GM19025 (cell line): ENCODE measurements around the gene PGPEP1.
"Not testable (repeated sequence)": the region's sequence is repeated elsewhere in the genome, so short reads cannot be mapped to it uniquely, and the experiment has no call there.

ENCODE experiments used
- ATAC-seq: cut with Tn5 transposase; IDR thresholded peaks from one replicate; pipeline ENCODE4 v1.9.1; 2021; ENCODE audit warnings: mild to moderate bottlenecking, low read depth, moderate library complexity; ENCODE audit not compliant: unreplicated experiment

PGPEP1 gene

GRCh38 chr19:18362934-18363542 lies 22.6 kb downstream of the PGPEP1 start:
- no peak for ATAC-seq

DNA sequence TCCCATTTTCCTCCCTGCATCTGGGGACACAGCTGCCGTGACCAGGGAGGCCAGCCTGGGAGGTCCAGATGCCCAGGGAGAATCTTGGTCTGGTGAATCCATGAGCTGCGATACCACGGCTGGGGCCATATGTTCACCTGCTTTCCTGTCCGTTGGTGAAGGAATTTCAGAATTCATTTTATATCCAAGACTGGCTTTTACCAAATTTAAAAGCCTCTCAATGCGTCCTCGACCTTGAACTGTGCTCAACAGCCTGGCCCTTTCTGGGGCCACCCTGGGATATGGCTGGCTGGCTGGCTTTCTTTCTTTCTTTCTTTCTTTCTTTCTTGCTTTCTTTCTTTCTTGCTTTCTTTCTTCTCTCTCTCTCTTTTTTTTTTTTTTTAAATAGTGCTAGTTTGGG lies 23.4 kb downstream of the PGPEP1 start:
- ATAC-seq: no peak

DNA sequence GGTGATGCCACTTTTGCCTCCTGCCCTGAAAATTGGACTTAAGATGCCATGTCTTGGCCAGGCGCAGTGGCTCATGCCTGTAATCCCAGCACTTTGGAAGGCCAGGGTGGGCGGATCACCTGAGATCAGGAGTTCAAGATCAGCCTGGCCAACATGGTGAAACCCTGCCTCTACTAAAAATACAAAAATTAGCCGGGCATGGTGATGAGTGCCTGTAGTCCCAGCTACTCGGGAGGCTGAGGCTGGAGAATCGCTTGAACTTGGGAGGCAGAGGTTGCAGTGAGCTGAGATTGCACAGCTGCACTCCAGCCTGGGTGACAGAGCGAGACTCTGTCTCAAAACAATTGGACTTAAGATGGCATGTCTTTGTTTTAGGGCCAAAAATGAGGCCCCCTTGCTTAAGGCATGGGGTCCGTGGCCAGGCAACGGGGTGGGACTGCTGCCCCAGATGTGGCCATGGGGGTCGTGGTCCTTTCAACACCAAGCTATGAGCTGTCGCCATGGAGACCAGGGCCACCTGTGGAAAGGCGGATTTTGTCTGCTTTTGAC lies 24.0 kb downstream of the PGPEP1 start:
- ATAC-seq: not testable (repeated sequence)

GRCh38 chr19:18364826-18365528 lies 24.6 kb downstream of the PGPEP1 start:
- no peak for ATAC-seq

DNA sequence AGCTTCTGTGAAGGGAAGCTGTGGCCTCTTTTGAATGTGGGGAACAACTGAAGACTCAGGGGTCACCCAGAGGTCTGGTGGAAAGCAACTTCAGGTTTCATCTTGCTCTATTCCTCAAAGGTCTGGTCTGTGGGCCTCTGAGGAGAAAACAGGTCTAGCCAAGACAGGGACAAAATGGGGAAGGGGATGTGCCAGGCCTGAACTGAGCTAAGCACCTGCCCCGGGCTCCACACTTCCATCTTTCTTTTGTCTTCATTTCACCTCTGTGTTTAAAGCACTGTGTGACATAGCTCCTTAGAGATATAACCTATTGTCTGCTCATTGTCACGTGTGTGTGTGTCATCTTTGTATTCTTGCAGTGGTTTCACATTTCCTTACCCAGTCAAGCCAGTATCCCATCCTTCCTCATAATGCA lies 25.6 kb downstream of the PGPEP1 start:
- ATAC-seq: no peak

DNA sequence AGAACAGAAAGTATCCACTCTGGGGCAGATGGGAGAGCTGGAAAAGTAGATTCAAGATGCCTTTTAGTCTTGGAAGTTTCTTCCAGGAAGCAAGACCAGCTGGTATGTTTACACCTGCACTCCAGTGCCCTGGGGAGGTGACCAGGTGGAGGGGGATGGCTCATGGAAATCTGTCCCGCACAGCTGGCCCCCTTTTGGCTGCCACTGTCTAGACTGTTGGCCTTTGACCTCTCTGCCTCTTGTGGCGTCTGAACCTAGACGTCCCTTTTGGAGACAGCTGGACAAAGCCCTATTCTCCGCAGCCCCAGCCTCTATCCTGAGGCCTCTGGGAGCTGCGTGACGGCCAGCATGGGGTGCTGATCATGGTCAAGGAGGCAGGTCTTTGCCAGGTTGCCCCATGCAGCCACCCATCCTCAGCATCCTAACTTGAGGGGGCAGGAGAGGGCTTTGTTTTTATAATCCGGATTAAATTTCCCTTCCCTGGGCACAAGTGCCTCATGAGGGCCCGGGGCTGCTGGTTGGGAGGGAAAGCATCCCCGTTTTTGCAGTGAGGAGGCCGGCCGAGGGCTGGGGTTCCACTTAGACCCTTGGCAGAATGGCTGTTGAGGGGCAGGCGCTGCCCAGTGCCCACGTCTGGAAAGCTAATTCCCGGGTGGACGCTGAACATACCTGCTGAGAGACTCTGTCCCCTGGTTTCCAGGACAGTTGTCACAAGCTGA lies 28.3 kb downstream of the PGPEP1 start:
- ATAC-seq: no peak

DNA sequence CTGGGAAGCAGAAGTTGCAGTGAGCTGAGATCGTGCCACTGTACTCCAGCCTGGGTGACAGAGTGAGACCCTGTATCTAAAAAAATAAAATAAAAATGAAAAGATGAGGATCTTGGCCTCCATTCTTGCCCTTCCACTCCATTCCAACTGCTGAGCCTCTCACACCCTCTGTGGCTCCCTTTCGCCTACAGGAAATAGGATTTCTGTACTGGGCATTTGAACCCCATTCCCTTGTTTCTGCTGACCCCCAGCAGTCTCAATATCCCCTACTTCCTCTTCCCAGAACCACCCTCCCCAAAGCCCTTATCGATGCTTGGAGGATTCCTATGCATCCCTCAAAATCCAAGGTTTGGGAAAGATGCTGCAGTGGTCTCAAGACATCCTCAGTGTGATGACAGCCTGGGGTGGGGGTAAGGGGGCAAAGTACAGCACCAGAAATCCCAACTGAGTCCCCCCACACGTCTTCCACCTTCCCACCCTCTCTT lies 33.1 kb downstream of the PGPEP1 start:
- ATAC-seq: no peak

GRCh38 chr19:18373892-18374629 lies 33.7 kb downstream of the PGPEP1 start:
- peak; percentile 85 for ATAC-seq

- no peak for ATAC-seq
Observed at GRCh38 chr19:18377026-18377425, 36.6 kb downstream of the PGPEP1 start.

- ATAC-seq: no peak
Observed at GRCh38 chr19:18379803-18380747, 39.7 kb downstream of the PGPEP1 start.

GRCh38 chr19:18380843-18381242 lies 40.4 kb downstream of the PGPEP1 start:
- ATAC-seq: no peak

DNA sequence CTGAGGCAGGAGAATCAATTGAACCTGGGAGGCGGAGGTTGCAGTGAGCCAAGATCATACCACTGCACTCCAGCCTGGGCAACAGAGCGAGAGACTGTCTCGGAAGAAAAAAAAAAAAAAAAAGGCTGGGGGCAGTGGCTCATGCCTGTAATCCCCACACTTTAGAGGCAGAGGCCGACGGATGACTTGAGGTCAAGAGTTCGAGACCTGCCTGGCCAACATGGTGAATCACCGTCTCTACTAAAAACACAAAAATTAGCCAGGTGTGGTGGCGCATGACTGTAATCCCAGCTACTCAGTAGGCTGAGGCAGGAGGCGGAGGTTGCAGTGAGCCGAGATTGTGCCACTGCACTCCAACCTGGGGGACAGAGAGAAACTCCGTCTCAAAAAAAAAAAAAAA lies 43.2 kb downstream of the PGPEP1 start:
- ATAC-seq: not testable (repeated sequence)

DNA sequence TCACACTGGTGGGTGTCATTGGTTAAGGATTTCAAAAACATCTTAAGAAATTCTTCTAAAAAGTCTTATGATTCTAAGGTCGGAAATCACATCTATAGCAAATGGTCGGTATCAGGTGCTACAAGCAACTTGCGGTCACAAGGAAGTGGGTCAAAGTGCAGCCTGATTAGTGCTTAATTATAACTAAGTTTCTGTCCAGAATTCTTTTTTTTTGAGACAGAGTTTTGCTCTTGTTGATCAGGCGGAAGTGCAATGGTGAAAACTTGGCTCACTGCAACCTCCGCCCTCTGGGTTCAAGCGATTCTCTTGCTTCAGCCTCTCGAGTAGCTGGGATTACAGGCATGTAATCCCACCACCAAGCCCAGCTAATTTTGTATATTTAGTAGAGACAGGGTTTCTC lies 44.4 kb downstream of the PGPEP1 start:
- ATAC-seq: no peak

DNA sequence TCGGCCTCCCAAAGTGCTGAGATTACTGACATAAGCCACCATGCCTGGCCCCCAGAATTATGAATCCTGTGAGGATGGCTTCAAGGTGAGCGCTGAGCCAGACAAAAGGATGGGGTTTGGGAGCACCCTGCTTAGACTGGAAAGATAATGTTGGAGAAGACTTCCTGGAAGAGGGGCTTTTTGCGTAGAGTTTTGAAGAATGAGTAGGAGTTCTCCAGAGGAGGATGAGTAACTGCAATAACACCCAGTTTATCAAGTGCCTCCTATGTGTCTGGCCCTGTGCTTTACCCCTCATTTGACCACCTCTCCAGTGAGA lies 44.9 kb downstream of the PGPEP1 start:
- no peak for ATAC-seq

- ATAC-seq: no peak
Observed at GRCh38 chr19:18385675-18386542, 45.5 kb downstream of the PGPEP1 start, which contains the start of gene GDF15. Gene GDF15 (plus strand): TSS chr19:18386158. CDS start chr19:18386190, 32 bp downstream.

DNA sequence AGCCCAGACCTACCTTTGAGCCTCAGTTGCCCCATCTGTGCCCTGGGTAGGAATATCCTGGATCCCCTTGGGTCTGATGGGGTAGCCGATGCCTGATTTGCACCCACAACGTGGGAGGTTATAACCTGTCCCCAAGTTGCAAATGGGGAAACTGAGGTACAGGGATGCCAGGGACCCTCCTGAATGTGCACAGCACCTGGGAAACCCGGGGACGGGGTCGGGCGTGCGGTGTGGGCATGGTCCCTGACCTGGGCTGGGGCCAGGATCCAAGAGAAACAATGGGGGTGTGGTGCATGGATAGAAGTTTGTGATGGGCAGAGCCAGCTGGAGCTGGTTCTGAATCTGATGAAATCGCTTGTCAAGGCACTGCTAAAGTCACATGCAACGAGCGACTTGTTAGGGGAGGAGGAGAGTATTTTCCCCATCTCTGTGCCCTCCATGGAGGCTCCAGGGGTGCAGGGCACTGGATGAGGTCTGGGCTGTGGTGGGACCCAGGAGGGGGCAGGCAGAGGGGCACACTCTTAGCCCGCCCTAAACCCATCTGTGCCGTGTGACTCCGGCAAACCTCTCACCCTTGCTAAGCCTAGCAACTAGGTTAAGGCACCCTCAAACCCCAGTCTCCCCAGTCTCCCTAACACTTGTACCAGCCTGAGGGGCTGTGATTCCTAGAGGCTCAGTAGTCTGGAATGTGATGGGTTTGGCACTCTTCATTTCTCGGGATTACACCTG lies 46.3 kb downstream of the PGPEP1 start:
- no peak for ATAC-seq

GRCh38 chr19:18388100-18388959 lies 47.9 kb downstream of the PGPEP1 start:
- peak; percentile 70 for ATAC-seq
